Measurements from ENCODE around the gene GALR1. TPM values are rescaled to one million over a fixed set of nuclear protein-coding genes. Genes with fewer than 3 reads are reported as not detected.
"Not testable (repeated sequence)": the region's sequence is repeated elsewhere in the genome, so short reads cannot be mapped to it uniquely, and the experiment has no call there.

Gene GALR1
- total RNA-seq, 1 donor from 2014 or later: 0.16 TPM

- DNase-seq: no peak
Observed at GRCh38 chr18:77250926-77251729, 1.5 kb downstream of the GALR1 start.

DNA sequence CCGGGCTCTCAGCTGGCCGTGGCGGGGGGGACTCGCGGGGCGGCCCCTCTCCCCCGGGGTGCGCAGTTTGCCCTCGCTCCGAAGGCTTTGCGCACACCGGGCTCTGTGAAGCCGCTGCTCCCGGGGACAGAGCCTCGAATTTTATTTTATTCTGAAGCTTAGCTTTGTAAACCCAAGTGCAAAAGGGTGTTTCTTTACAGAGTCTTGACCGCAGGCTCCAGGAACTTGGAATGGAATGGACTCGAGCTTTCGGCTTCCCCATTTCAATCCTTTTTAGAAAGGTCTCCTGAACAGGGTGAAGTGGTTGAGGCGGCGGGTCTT is 2.0 kb downstream of the GALR1 start:
- no peak for DNase-seq

DNA sequence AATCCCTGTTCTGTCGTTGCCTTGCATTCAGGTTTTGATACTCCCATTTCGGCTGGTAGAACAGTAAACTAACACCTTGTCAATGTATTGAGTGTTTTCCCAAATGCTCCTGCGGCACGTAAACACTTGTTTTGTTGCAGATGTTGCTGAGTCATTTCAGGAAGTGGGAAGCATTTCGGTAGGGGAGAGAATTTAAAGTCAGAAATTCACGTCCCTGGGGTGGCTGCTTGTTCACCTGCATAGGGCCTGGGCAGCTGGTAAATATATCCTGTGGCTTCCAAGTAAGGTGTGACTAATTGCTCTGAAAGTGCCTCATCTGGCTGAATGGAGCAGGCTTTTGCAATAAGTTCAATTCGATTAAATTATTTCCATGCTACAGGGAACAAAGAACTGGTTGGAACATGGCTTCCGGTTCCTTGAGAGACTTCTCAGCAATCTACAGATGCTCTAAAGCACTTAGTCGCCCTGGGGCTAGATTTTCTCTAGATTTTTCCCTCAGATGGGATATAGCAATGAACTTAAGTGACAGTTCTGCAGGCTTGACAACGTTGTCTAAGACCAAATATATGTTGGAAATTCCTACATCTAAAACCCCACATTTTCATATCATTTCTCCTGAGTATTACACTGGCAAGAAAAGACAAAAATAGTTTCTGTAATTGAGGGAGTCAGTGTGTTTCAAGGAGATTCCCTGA is 5.2 kb downstream of the GALR1 start:
- no peak for DNase-seq

- DNase-seq: no peak
Observed at GRCh38 chr18:77255426-77256105, 5.9 kb downstream of the GALR1 start.

DNA sequence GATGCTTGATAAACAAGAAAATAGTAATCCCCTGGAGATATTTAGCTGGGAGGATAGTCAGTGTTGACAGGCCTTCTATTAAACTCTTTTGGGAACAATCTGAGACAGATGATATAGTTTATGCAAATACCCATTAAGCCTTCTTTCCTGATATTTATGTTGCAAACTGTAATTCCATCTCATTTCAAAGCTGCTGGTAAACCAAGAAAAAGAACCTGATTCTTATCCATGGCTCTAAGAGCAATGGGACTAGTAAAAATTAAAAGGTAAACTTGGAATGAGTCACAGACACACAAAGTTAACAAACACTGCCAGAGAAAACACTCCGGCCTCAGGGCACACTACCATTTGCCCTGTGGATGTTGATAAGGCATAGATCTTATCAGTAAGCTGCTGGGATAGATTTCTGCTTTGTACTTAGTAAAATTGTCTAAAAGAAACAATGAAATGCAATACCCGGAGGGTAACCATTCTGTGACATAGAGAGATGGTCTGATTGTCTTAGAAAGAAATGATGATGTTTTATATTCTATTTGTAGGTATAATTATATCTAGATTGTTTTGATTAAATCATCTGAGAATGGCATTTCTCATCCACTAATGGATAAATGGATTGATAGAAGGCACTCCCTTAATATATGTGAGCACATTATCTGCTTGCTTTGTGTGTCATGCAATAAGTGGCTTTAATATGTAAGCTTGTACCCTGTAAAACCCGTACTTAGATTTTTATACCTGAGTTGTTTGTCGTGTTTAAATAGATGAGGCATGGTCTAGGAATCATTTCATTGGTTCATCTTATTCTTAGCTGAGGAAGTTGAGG is 13.2 kb downstream of the GALR1 start:
- no peak for DNase-seq

GRCh38 chr18:77263466-77263763 is 13.8 kb downstream of the GALR1 start:
- no peak for DNase-seq

DNA sequence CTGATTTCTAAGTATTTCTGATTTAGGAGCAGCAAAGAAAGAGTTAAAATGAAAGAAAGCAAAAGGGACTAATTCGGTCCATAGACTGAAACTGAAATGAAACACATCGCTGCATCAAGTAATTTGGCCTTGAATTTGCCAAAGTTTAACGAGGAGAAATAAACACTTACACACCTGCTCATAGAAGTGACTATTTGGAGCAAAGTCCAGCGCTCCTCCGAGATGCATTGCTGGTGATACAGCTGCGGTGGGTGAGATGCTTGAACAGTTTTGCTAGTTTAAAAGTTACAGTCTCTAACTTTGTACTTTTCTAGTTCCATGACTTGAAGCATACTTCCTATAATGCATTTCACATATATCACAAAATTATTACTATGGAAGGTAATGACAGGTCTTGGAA is 18.3 kb downstream of the GALR1 start:
- no peak for DNase-seq

DNA sequence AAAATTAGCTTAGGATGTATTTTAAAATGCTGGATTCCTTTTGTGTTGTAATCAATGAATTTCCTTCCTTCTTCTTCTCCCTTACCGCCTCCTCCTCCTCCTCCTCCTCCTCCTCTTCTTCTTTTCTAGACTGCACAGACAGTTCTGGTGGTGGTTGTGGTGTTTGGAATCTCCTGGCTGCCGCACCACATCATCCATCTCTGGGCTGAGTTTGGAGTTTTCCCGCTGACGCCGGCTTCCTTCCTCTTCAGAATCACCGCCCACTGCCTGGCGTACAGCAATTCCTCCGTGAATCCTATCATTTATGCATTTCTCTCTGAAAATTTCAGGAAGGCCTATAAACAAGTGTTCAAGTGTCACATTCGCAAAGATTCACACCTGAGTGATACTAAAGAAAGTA is 18.8 kb downstream of the GALR1 start:
- no peak for DNase-seq

GRCh38 chr18:77271576-77272481 is 22.2 kb downstream of the GALR1 start:
- no peak for DNase-seq

- not testable (repeated sequence) for DNase-seq
Observed at GRCh38 chr18:77290841-77291240, 41.2 kb downstream of the GALR1 start.

- no peak for DNase-seq
Observed at GRCh38 chr18:77298172-77298571, 48.5 kb downstream of the GALR1 start.

DNA sequence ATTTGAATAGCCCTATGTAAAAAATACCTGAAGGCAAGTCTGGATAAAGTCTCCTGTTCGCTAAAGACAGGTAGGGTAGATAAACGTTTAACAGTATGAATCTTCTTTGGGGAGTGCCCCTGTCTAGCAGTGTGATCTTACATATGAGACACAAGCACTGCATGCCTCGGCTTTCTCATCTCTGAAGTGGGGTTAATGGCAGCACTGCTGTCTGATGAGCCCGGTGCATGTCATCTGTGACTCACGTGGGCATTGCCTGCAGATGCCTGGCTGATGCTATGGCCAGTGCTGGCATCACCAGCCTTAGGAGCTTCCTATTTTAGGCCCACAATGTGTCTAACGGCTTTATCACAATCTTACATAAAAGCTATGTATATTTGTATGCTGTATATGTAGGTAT is 50.1 kb downstream of the GALR1 start:
- no peak for DNase-seq

DNA sequence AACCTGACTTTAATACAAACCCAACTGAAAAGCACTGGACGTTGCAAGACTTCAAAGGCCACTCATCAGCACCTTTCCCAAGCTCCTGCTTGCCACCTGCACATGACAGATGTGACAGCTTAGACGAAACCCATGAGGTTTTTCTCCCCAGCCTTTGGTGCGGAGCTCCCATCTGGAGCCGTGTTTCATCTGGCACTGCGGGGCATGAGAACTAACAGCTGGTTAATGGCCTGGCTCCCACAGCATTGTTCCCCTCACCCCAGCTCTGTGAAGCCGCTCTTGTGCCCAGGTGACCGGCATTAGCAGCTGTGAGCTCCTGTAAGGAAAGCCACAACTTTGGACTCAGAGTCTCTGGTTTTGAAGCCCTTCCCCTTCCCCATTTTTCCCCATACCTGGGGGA is 50.9 kb downstream of the GALR1 start:
- no peak for DNase-seq

DNA sequence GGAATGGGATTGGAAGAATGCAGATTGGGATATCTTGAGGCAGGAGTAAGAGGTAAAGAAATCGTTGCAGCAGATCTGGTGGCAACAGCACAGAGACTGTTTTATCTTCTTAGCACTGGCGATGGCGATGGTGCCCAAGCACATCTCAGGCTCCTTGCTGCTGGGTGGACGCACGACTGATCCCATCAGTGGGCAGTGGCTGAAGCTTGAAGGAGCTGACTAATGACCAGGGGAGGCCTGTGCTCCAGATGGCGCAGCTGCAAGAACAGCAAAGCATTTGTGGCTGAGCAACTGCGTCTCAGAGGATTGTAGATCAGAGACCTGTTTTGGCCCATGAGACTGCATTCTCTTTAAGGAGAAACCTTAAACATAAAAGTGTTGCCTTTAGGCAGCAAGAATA is 54.6 kb downstream of the GALR1 start:
- DNase-seq: no peak

GRCh38 chr18:77305676-77306075 is 56.0 kb downstream of the GALR1 start:
- no peak for DNase-seq

DNA sequence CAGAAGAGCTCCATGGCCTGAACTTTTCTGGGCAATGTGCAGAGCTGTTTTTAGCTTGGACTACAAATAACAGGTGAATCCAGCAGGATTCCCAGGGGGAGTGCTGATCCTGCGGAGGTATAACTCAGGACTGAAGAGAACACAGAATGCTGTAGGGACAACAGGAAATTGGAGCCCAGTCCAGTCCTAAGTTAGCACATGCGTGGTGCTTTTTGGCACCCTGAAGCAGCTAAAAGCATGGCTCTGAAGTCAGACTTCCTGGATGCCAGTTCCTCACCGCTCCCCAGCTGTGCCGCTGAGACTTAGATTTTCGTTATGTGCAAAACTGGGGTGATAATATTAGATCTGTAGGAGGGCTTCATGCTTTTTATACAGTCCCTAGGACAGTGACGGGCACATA is 58.6 kb downstream of the GALR1 start:
- DNase-seq: no peak

- no peak for DNase-seq
Observed at GRCh38 chr18:77314511-77314910, 64.9 kb downstream of the GALR1 start.

- DNase-seq: no peak
Observed at GRCh38 chr18:77314952-77315351, 65.3 kb downstream of the GALR1 start.

- no peak for DNase-seq
Observed at GRCh38 chr18:77316008-77316407, 66.4 kb downstream of the GALR1 start.

- DNase-seq: no peak
Observed at GRCh38 chr18:77316641-77317040, 67.0 kb downstream of the GALR1 start.

GRCh38 chr18:77320971-77321559 is 71.4 kb downstream of the GALR1 start:
- no peak for DNase-seq
